Upper lobe of right lung (tissue), 1 donor: ENCODE data around the gene SNTG2. TPM values are rescaled to one million over a fixed set of nuclear protein-coding genes. Genes with fewer than 3 reads are reported as not detected.

ENCODE experiments used
- ATAC-seq: fragments of 200-7000 bp; cut with Tn5 transposase; one replicate; pipeline ENCODE4 v1.9.1; 2020; ENCODE audit warnings: mild to moderate bottlenecking, moderate library complexity
- DNase-seq: peaks from one replicate; pipeline ENCODE4 v3.0.0-alpha.2; 2020
- H3K27ac ChIP-seq: fragments of 200-600 bp; one replicate; pipeline ENCODE4 v1.8.0; 2022
- H3K27me3 ChIP-seq: fragments of 200-600 bp; one replicate; pipeline ENCODE4 v1.8.0; 2022; ENCODE audit warnings: mild to moderate bottlenecking
- H3K36me3 ChIP-seq: fragments of 200-600 bp; one replicate; pipeline ENCODE4 v1.8.0; 2022
- H3K4me1 ChIP-seq: fragments of 200-600 bp; one replicate; pipeline ENCODE4 v1.8.0; 2022
- H3K4me3 ChIP-seq: fragments of 200-600 bp; one replicate; pipeline ENCODE4 v1.8.0; 2022; ENCODE audit warnings: mild to moderate bottlenecking
- H3K9me3 ChIP-seq: fragments of 200-600 bp; one replicate; pipeline ENCODE4 v1.8.0; 2022
- CTCF ChIP-seq: fragments of 200-600 bp; IDR thresholded peaks from one replicate; pipeline ENCODE4 v1.8.0; 2022; ENCODE audit warnings: antibody characterized with exemption
- intact Hi-C: fragments of 100-400 bp; cut with DNase I; formaldehyde crosslinking; loops from one replicate; pipeline ENCODE4 v1.11.0; 2022
- total RNA-seq: library from RNA; stranded (reverse); fragmentation: NEBNext Ultra II Directional; extraction: Animal tissue kit (Norgen Biotek cat#: 25700); gene quantifications from one replicate; pipeline ENCODE4 v1.2.1, GENCODE V29; 2021
- donor health status: DM: no; HTN: yes; CAD: no; lungs with severe emphysema.

The SNTG2 gene
- total RNA-seq, 1 donor from 2014 or later: 3.6 TPM

- no peaks in the 10 kb centered on the region for H3K9me3 ChIP-seq
- TF ChIP-seq CTCF: no peak
- no peak overlapping the region for H3K27ac ChIP-seq
- no peak overlapping the region for H3K4me3 ChIP-seq
- DNase-seq: no peak
- intact Hi-C loops: no loop called here
- no peak for ATAC-seq
- no peaks in the 10 kb centered on the region for H3K27me3 ChIP-seq
- H3K36me3 ChIP-seq: no peaks in the 10 kb centered on the region
- no peaks in the 10 kb centered on the region for H3K4me1 ChIP-seq
Measured at GRCh38 chr2:963876-964275, 13.2 kb downstream of the SNTG2 start.

- peak; percentile 49 for ATAC-seq
- Histone ChIP-seq H3K9me3 (no peaks in the 10 kb centered on the region), H3K27ac (no peak overlapping the region), H3K4me1 (no peaks in the 10 kb centered on the region), H3K36me3 (no peaks in the 10 kb centered on the region), H3K4me3 (no peak overlapping the region), H3K27me3 (no peaks in the 10 kb centered on the region)
- no peak for DNase-seq
- intact Hi-C loops: no loop called here
- TF ChIP-seq CTCF: no peak
Measured at GRCh38 chr2:964562-964961, 13.9 kb downstream of the SNTG2 start.

- DNase-seq (no peak), ATAC-seq (peak; percentile 37)
- Histone ChIP-seq H3K4me3 (no peak overlapping the region), H3K36me3 (no peaks in the 10 kb centered on the region), H3K9me3 (no peaks in the 10 kb centered on the region), H3K27me3 (no peaks in the 10 kb centered on the region), H3K27ac (no peak overlapping the region), H3K4me1 (no peaks in the 10 kb centered on the region)
- intact Hi-C loops: no loop called here
- TF ChIP-seq CTCF: no peak
Measured at GRCh38 chr2:965640-966147, 15.0 kb downstream of the SNTG2 start.

- Histone ChIP-seq H3K27ac (no peak overlapping the region), H3K4me3 (no peak overlapping the region), H3K36me3 (no peaks in the 10 kb centered on the region), H3K27me3 (no peaks in the 10 kb centered on the region), H3K4me1 (peaks cover 4% of the 10 kb centered on the region), H3K9me3 (no peaks in the 10 kb centered on the region)
- TF ChIP-seq CTCF: no peak
- DNase-seq: no peak
- ATAC-seq: no peak
- intact Hi-C loops: no loop called here
Measured at GRCh38 chr2:973129-973528, 22.5 kb downstream of the SNTG2 start.

- Histone ChIP-seq H3K27me3 (no peaks in the 10 kb centered on the region), H3K4me3 (no peak overlapping the region), H3K9me3 (no peaks in the 10 kb centered on the region), H3K4me1 (peaks cover 4% of the 10 kb centered on the region), H3K36me3 (no peaks in the 10 kb centered on the region), H3K27ac (no peak overlapping the region)
- DNase-seq (no peak), ATAC-seq (no peak)
- intact Hi-C loops: no loop called here
- TF ChIP-seq CTCF: no peak
Measured at GRCh38 chr2:974054-974453, 23.4 kb downstream of the SNTG2 start.

GRCh38 chr2:974502-974901 is 23.9 kb downstream of the SNTG2 start:
- Histone ChIP-seq H3K4me1 (peaks cover 4% of the 10 kb centered on the region), H3K36me3 (no peaks in the 10 kb centered on the region), H3K9me3 (no peaks in the 10 kb centered on the region), H3K4me3 (no peak overlapping the region), H3K27ac (no peak overlapping the region), H3K27me3 (no peaks in the 10 kb centered on the region)
- intact Hi-C loops: no loop called here
- TF ChIP-seq CTCF: no peak
- ATAC-seq (no peak), DNase-seq (no peak)
